TTC549 (cell line): Measurements from ENCODE around the gene SYNJ2.

ENCODE experiments used
- FAIRE-seq: peaks from 2 replicates; lab custom pipeline; 2012; peaks lifted over from hg19 to GRCh38; lab: Jason Lieb, UNC

SYNJ2 gene

GRCh38 chr6:158013904-158014504, 32.3 kb downstream of the SYNJ2 start:
- FAIRE-seq = no peak

- no peak for FAIRE-seq
These were observed 33.0 kb downstream of the SYNJ2 start for GRCh38 chr6:158014505-158015187.

GRCh38 chr6:158015188-158015506, 33.5 kb downstream of the SYNJ2 start:
- no peak for FAIRE-seq

GRCh38 chr6:158016571-158017383, 35.1 kb downstream of the SYNJ2 start:
- FAIRE-seq = no peak

GRCh38 chr6:158017621-158018040, 36.0 kb downstream of the SYNJ2 start:
- no peak for FAIRE-seq

- no peak for FAIRE-seq
These were observed 36.5 kb downstream of the SYNJ2 start for GRCh38 chr6:158018041-158018771.

GRCh38 chr6:158018851-158019361, 37.2 kb downstream of the SYNJ2 start:
- no peak for FAIRE-seq

GRCh38 chr6:158019416-158019815, 37.8 kb downstream of the SYNJ2 start:
- no peak for FAIRE-seq

GRCh38 chr6:158020272-158020711, 38.6 kb downstream of the SYNJ2 start:
- FAIRE-seq = no peak

GRCh38 chr6:158020811-158021210, 39.1 kb downstream of the SYNJ2 start:
- no peak for FAIRE-seq

- FAIRE-seq = no peak
These were observed 39.7 kb downstream of the SYNJ2 start for GRCh38 chr6:158021376-158021775.

- FAIRE-seq = no peak
These were observed 40.4 kb downstream of the SYNJ2 start for GRCh38 chr6:158021814-158022748.

- FAIRE-seq = no peak
These were observed 41.3 kb downstream of the SYNJ2 start for GRCh38 chr6:158022749-158023596.

GRCh38 chr6:158023597-158023939, 41.9 kb downstream of the SYNJ2 start:
- no peak for FAIRE-seq

- no peak for FAIRE-seq
These were observed 43.1 kb downstream of the SYNJ2 start for GRCh38 chr6:158024566-158025297.

- no peak for FAIRE-seq
These were observed 44.6 kb downstream of the SYNJ2 start for GRCh38 chr6:158026054-158026900.

- FAIRE-seq = no peak
These were observed 45.4 kb downstream of the SYNJ2 start for GRCh38 chr6:158026901-158027589.

- no peak for FAIRE-seq
These were observed 46.1 kb downstream of the SYNJ2 start for GRCh38 chr6:158027590-158028285.
